Thyroid gland (tissue), 4 donors: ENCODE data around the gene CLTC. TPM values are rescaled to one million over a fixed set of nuclear protein-coding genes. Genes with fewer than 3 reads are reported as not detected.

Experiments used
- DNase-seq, 2 donors: peaks; one replicate each; pipeline ENCODE4 v3.0.0-alpha.2; 2019
- H3K27ac ChIP-seq, 3 donors: fragments of 200-600 bp; sonication (generic); 1 replicate in 2 of 3; 2 replicates in 1 of 3; pipeline ENCODE4 v1.5.1; 2016 to 2019; ENCODE audit warnings: mild to moderate bottlenecking in 1 of 3, moderate library complexity in 1 of 3
- H3K27me3 ChIP-seq: fragments of 200-600 bp; sonication (generic); one replicate; pipeline ENCODE4 v1.5.1; 2019
- H3K36me3 ChIP-seq, 2 donors: fragments of 200-600 bp; sonication (generic); one replicate each; pipeline ENCODE4 v1.5.1; 2016 to 2019
- H3K4me1 ChIP-seq, 2 donors: fragments of 200-600 bp; sonication (generic); one replicate each; pipeline ENCODE4 v1.5.1; 2017 to 2019
- H3K4me3 ChIP-seq, 3 donors: fragments of 200-600 bp; sonication (generic); replicated peaks in 1 of 3; 1 replicate in 2 of 3; 2 replicates in 1 of 3; pipeline ENCODE4 v1.5.1; 2016; ENCODE audit warnings: mild to moderate bottlenecking in 1 of 3
- H3K9me3 ChIP-seq: fragments of 200-600 bp; sonication (generic); one replicate; pipeline ENCODE4 v1.5.1; 2017
- POLR2A ChIP-seq, 2 donors: fragments of 450-650 bp; IDR thresholded peaks; one replicate each; pipeline ENCODE4 v1.6.1; 2017; ENCODE audit warnings: antibody characterized with exemption in 2 of 2, mild to moderate bottlenecking in 2 of 2, moderate library complexity in 1 of 2
- WGBS, 2 donors: methylation state at CpG; one replicate each; pipeline ENCODE4 v1.1.5; 2017; 5-methylcytosine and 5-hydroxymethylcytosine counted together
- intact Hi-C: fragments of 100-400 bp; cut with DNase I; formaldehyde crosslinking; loops from one replicate; pipeline ENCODE4 v1.15.1; 2023
- total RNA-seq, 4 donors: library from RNA; depleted of rRNA; stranded (reverse); fragments of >200 nt; gene quantifications; one replicate each; pipeline ENCODE4 v1.2.3, GENCODE V29; 2016
- TF ChIP-seq, protein P1 (sequence below), 6 experiments: fragments of 200-600 bp in 3 of 6; fragments of 450-650 bp in 3 of 6; sonication (generic) in 3 of 6; IDR thresholded peaks; one replicate each; pipeline ENCODE4 v1.5.1; 2016 to 2019; ENCODE audit warnings: antibody characterized with exemption in 6 of 6, mild to moderate bottlenecking in 2 of 6, inconsistent platforms in 1 of 6, moderate library complexity in 1 of 6

CLTC gene
- total RNA-seq, 4 donors from 2014 or later: 250 to 474 (median 364) TPM

- 92 to 93% methylated on average over 2 of the region's 2 CpGs for WGBS, 2 donors
- no peak overlapping the region for H3K4me3 ChIP-seq
- H3K9me3 ChIP-seq: no peaks in the 10 kb centered on the region
- intact Hi-C loops: no loop called here
- no peaks in the 10 kb centered on the region for H3K36me3 ChIP-seq
- DNase-seq: no peak
- no peaks in the 10 kb centered on the region for H3K27me3 ChIP-seq
- no peaks in the 10 kb centered on the region for H3K4me1 ChIP-seq
- TF ChIP-seq, protein P1, sequence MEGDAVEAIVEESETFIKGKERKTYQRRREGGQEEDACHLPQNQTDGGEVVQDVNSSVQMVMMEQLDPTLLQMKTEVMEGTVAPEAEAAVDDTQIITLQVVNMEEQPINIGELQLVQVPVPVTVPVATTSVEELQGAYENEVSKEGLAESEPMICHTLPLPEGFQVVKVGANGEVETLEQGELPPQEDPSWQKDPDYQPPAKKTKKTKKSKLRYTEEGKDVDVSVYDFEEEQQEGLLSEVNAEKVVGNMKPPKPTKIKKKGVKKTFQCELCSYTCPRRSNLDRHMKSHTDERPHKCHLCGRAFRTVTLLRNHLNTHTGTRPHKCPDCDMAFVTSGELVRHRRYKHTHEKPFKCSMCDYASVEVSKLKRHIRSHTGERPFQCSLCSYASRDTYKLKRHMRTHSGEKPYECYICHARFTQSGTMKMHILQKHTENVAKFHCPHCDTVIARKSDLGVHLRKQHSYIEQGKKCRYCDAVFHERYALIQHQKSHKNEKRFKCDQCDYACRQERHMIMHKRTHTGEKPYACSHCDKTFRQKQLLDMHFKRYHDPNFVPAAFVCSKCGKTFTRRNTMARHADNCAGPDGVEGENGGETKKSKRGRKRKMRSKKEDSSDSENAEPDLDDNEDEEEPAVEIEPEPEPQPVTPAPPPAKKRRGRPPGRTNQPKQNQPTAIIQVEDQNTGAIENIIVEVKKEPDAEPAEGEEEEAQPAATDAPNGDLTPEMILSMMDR (IDR thresholded peaks at IDR 0.05): no peak
- TF ChIP-seq POLR2A (IDR thresholded peaks at IDR 0.05): no peak
- H3K27ac ChIP-seq: no peak overlapping the region
Observed at GRCh38 chr17:59714255-59714654, 94.6 kb downstream of the CLTC start.

DNA sequence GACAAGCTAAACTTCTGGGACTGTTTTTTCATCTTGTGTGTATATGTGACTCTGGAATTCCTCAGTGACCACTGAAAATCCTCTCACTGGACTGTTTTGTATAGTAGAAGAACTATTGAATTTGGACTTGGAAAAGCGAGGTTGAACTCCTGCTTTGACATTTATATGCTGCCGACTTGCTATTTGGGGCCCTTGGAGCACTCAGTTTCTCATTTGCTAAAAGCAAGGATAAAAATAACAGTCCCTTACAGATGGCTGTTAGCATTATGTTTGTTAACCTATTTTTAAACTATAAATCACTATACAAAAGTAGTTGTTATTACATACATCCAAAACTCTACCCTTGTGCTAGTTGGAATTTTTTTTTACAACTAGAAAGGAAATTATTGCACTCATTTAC is 96.7 kb downstream of the CLTC start:
- intact Hi-C loops: no loop called here
- H3K4me3 ChIP-seq: no peak overlapping the region
- H3K4me1 ChIP-seq: no peaks in the 10 kb centered on the region
- DNase-seq: no peak
- H3K27me3 ChIP-seq: no peaks in the 10 kb centered on the region
- H3K36me3 ChIP-seq: no peaks in the 10 kb centered on the region
- no peak overlapping the region for H3K27ac ChIP-seq
- no peaks in the 10 kb centered on the region for H3K9me3 ChIP-seq
- no peak for TF ChIP-seq POLR2A (IDR thresholded peaks at IDR 0.05)
- TF ChIP-seq, protein P1 (IDR thresholded peaks at IDR 0.05): no peak
- 89 to 94% methylated on average over 2 of the region's 2 CpGs for WGBS, 2 donors

DNA sequence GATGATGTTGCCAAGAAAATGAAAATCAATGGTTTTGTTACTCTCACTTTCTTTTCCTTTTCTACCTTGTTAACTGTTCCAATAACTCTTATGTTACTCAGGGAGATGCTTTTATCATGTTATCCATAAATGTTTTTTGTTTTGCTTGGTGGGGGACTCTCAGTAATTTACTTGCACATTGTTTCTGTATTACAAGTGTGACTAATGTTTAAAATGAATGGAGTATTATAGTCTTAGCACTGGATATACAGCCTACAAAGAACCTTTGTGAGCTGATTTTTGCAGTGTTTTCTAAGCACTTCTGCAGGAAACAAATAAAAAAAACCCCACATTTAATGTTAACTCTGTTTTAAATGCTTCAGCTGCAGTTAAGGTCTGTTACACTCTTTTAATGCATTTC is 99.8 kb downstream of the CLTC start:
- Histone ChIP-seq H3K4me1 (no peaks in the 10 kb centered on the region), H3K4me3 (no peak overlapping the region), H3K27me3 (no peaks in the 10 kb centered on the region), H3K36me3 (no peaks in the 10 kb centered on the region), H3K27ac (no peak overlapping the region), H3K9me3 (no peaks in the 10 kb centered on the region)
- intact Hi-C loops: no loop called here
- DNase-seq: no peak
- TF ChIP-seq POLR2A (IDR thresholded peaks at IDR 0.05): no peak
- TF ChIP-seq, protein P1 (IDR thresholded peaks at IDR 0.05): no peak

DNA sequence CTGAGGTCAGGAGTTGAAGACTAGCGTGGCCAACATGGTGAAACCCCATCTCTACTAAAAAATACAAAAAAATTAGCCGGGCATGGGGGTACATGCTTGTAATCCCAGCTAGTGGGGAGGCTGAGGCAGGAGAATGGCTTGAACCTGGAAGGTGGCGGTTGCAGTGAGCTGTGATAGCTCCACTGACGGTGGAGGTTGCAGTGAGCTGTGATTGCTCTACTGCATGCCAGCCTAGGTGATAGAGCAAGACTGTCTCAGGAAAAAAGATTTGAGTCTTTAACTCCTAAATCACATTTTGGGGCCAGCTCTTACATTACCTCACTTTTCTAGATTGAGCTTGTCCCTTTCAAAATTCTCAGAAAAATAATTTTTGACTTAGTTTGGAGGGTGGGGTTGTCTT is 102.9 kb downstream of the CLTC start:
- DNase-seq: no peak
- H3K4me3 ChIP-seq: no peak overlapping the region
- H3K27ac ChIP-seq: no peak overlapping the region
- no peaks in the 10 kb centered on the region for H3K9me3 ChIP-seq
- no peak for TF ChIP-seq POLR2A (IDR thresholded peaks at IDR 0.05)
- TF ChIP-seq, protein P1 (IDR thresholded peaks at IDR 0.05): no peak
- WGBS, 2 donors: 97 to 98% methylated on average over 4 of the region's 4 CpGs
- no peaks in the 10 kb centered on the region for H3K36me3 ChIP-seq
- intact Hi-C loops: no loop called here
- peaks cover 7% of the 10 kb centered on the region in 2 donors for H3K4me1 ChIP-seq
- no peaks in the 10 kb centered on the region for H3K27me3 ChIP-seq

DNA sequence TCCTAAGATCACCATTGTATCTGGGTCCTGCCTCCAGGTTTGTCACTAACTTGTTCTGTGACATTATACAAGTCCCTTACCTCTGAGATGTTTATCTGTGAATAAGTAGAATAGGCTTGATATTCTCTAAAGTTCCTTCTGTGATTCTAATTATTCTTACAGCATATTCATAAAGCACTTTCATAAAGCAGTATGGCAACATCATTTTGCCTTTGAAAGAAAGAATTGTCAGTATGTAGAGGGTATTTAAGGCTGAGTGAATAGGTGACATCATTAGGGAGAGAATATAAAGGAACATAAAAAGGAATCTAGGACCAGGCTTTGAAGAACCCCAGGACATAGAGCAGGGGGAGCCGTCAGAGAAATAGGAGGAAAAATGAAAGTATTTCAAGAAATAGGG is 103.3 kb downstream of the CLTC start:
- Histone ChIP-seq H3K4me3 (no peak overlapping the region), H3K27ac (no peak overlapping the region), H3K9me3 (no peaks in the 10 kb centered on the region), H3K4me1 (peaks cover 7% of the 10 kb centered on the region in 2 donors), H3K36me3 (no peaks in the 10 kb centered on the region), H3K27me3 (no peaks in the 10 kb centered on the region)
- intact Hi-C loops: no loop called here
- TF ChIP-seq, protein P1 (IDR thresholded peaks at IDR 0.05): no peak
- no peak for TF ChIP-seq POLR2A (IDR thresholded peaks at IDR 0.05)
- no peak for DNase-seq
- 66 to 85% methylated on average over 1 of the region's 1 CpG for WGBS, 2 donors
